NCI-H748 treated with DMSO at 0.1 percent for 48 hours (cell line): ENCODE results near the gene BTBD16.

Experiments
- DNase-seq: peaks from one replicate; lab custom pipeline; 2025; lab: John Stamatoyannopoulos, UW

The BTBD16 gene

GRCh38 chr10:122294511-122295450, 23.7 kb downstream of the BTBD16 start:
- no peak for DNase-seq

DNA sequence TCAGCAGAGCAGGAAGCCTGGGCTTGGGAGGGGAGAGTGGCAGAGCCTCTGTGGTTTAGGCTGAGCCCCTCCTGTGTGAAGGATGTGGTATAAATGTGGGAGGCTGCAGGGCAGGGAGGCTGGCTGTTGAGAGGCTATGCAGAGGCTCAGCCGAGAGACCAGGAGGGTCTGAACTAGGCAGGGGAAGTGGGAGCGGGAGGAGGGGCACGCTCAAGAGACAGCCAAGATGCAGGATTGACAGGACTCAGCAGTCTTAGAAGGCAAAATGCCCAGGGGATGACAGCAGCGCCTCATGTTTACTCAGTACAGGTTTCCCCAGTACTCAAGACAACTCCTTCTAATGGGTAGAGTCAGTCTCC, 24.3 kb downstream of the BTBD16 start:
- no peak for DNase-seq

DNA sequence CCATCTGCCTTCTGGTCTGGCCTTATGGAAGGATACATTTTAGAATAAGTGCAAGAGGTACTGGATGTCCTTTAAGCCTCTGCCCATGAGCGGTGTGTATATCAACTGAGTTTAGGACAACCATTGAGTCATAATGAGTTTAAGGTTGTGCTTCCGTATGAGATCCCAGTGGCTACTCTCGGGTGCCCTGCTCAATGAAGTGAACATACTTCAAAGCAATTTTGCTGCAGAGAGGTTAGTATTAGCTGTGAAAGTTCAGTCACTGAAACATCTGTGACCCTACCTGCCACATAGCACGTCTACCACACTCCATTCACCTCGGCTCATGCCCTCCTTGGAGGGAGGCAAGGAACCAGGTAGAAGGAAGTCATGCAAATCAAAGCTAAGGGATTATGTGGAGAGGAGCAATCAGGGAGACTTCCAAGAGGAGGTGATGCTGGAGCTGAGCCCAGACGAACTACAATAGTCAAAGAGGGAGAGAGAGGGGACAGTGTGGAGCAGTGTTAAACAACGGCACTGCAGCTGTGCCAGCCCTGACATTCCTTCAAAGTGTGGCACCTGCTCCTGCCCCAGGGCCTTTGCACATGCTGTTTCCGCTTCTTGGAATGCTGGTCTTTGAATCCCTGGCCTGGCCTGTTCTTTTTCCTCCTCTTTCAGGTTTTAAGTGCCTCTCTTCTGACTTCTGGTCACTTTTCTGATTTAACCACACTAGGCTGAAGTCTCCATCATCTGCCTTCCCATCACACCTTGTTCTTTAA, 25.4 kb downstream of the BTBD16 start:
- no peak for DNase-seq

GRCh38 chr10:122297583-122297982, 26.5 kb downstream of the BTBD16 start:
- DNase-seq = no peak

GRCh38 chr10:122298206-122298597, 27.1 kb downstream of the BTBD16 start:
- DNase-seq = no peak

DNA sequence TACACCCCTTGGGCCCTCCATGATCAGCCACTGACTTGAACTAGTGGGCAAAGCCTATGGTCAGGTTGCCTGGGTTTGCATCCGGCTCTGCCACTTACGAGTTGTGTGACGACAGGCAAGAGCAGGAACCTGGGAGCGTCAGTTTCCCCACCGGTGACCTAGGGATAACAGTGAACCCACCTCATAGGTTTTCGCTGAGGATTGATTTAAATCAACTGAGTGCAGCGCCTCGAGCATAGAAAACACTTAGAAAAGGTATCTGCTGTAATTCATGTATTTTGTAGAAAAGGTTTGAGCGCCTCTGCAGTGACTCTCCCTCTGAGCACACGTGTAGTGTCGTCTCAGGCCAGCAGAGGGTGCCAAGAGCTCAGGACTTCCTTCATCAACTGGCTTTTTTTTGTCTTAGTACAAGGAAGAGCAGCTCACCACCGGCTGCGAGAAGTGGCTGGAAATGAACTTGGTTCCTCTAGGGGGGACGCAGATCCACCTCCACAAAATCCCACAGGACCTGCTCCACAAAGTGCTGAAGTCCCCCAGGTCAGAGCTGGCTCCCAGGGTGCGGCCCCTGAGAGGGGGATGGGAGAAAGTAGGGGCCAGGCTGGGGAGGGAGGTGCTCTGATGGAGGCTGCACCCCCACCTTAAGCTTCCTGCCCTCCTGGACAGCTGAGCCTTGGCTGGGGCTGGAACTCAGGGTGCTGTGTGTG, 27.7 kb downstream of the BTBD16 start:
- DNase-seq = peak; percentile 36

GRCh38 chr10:122299423-122300075, 28.5 kb downstream of the BTBD16 start:
- DNase-seq = no peak

- DNase-seq = no peak
Measured at GRCh38 chr10:122301055-122301810, 30.1 kb downstream of the BTBD16 start.

- no peak for DNase-seq
Measured at GRCh38 chr10:122301811-122302115, 30.7 kb downstream of the BTBD16 start.

GRCh38 chr10:122302315-122302714, 31.2 kb downstream of the BTBD16 start:
- no peak for DNase-seq

GRCh38 chr10:122303271-122304053, 32.4 kb downstream of the BTBD16 start:
- DNase-seq = no peak

- no peak for DNase-seq
Measured at GRCh38 chr10:122304054-122304579, 33.0 kb downstream of the BTBD16 start.

- DNase-seq = no peak
Measured at GRCh38 chr10:122306282-122306681, 35.2 kb downstream of the BTBD16 start.

DNA sequence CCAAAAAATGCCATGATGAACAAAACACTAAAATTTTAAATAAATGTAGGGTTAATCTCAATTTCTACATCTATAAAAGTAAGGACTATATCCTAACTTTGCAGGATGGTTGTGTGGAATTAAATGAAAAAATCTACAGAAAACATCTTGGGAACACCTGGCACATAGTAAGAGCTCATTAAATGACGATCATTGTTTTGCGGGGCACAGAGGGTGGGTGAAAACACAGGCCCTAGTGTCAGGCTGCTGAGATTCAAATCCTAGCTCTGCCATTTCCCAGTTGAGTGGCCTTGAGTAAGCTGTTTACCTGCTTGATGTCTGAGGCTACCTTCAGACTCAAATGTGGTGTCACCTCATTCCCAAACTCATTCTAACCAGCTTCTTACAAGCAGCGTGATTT, 35.6 kb downstream of the BTBD16 start:
- DNase-seq = no peak

- no peak for DNase-seq
Measured at GRCh38 chr10:122307669-122308416, 36.7 kb downstream of the BTBD16 start.

DNA sequence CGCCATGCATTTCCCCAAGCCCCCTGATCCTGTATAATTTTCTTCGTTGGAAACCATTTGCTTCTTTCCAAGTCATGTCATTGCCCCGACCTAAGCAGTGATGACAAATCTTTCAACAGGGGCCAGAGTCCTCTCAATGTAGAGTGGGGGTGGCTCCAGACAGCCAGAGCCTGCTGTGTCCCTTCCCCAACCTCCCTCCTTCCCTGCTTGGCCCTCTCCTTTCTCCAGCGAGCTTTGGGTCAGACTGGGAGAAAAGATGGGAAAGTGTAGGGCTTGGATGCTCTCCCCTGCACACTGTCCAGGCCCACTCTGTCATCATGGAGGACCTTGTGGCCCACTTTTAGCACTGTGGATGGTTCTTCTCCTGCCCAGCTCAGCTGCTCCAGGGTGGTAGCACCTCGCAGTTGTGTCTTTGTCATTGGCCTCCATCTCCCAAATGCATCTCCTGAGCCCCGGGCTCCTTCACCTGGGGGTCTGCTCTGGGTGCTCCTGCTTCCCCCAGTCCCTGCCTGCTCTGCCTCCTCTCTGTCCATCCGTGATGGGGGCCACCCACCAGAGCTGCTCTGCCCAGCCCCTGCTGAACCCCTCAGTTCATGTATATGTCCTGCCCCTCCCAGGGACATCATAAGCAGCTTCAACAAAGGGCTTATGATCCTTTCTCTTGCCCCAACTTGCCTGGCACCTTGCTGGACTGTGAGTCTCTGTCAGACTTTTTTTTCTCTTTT, 37.5 kb downstream of the BTBD16 start:
- DNase-seq = no peak

- DNase-seq = no peak
Measured at GRCh38 chr10:122310311-122311050, 39.4 kb downstream of the BTBD16 start.

- DNase-seq = no peak
Measured at GRCh38 chr10:122311051-122311410, 39.9 kb downstream of the BTBD16 start.
